ENCODE results near the gene PTK7. TPM values are rescaled to one million over a fixed set of nuclear protein-coding genes. Genes with fewer than 3 reads are reported as not detected.
"Not testable (repeated sequence)": the region's sequence is repeated elsewhere in the genome, so short reads cannot be mapped to it uniquely, and the experiment has no call there.

The PTK7 gene
- 1.8 TPM for total RNA-seq

- peaks cover 10% of the 10 kb centered on the region for H3K4me1 ChIP-seq (ENCODE audit: insufficient read depth, low read length)
- H3K27me3 ChIP-seq (ENCODE audit: insufficient read depth, low read length): peaks cover 16% of the 10 kb centered on the region
- H3K4me3 ChIP-seq (ENCODE audit: low read length): peak within 1 kb of the TSS; percentile 12
Measured at GRCh38 chr6:43075670-43076463, at the start of gene PTK7. Gene PTK7 (plus strand): TSS chr6:43076314. CDS start chr6:43076489, 175 bp downstream.

GRCh38 chr6:43026365-43026764 is 49.7 kb upstream of the PTK7 start:
- no peaks in the 10 kb centered on the region for H3K9me3 ChIP-seq (ENCODE audit: low read depth, low read length)
- no peak overlapping the region for H3K4me3 ChIP-seq (ENCODE audit: low read length)
- H3K27me3 ChIP-seq (ENCODE audit: insufficient read depth, low read length): no peaks in the 10 kb centered on the region
- H3K4me1 ChIP-seq (ENCODE audit: insufficient read depth, low read length): peaks cover 15% of the 10 kb centered on the region

More at GRCh38 chr6:43075670-43076463, at the start of gene PTK7:
- no peaks in the 10 kb centered on the region for H3K9me3 ChIP-seq (ENCODE audit: low read depth, low read length)

- no peaks in the 10 kb centered on the region for H3K27me3 ChIP-seq (ENCODE audit: insufficient read depth, low read length)
- no peak overlapping the region for H3K4me3 ChIP-seq (ENCODE audit: low read length)
- H3K4me1 ChIP-seq (ENCODE audit: insufficient read depth, low read length): no peaks in the 10 kb centered on the region
- no peaks in the 10 kb centered on the region for H3K9me3 ChIP-seq (ENCODE audit: low read depth, low read length)
Measured at GRCh38 chr6:43029120-43029519, 47.0 kb upstream of the PTK7 start.

- H3K9me3 ChIP-seq (ENCODE audit: low read depth, low read length): no peaks in the 10 kb centered on the region
- H3K4me3 ChIP-seq (ENCODE audit: low read length): no peak overlapping the region
- no peaks in the 10 kb centered on the region for H3K4me1 ChIP-seq (ENCODE audit: insufficient read depth, low read length)
- H3K27me3 ChIP-seq (ENCODE audit: insufficient read depth, low read length): no peaks in the 10 kb centered on the region
Measured at GRCh38 chr6:43032326-43032725, 43.8 kb upstream of the PTK7 start.

- H3K27me3 ChIP-seq (ENCODE audit: insufficient read depth, low read length): no peaks in the 10 kb centered on the region
- H3K4me1 ChIP-seq (ENCODE audit: insufficient read depth, low read length): no peaks in the 10 kb centered on the region
- no peak overlapping the region for H3K4me3 ChIP-seq (ENCODE audit: low read length)
- H3K9me3 ChIP-seq (ENCODE audit: low read depth, low read length): no peaks in the 10 kb centered on the region
Measured at GRCh38 chr6:43033496-43034189, 42.5 kb upstream of the PTK7 start.

GRCh38 chr6:43034190-43034525 is 42.0 kb upstream of the PTK7 start:
- H3K9me3 ChIP-seq (ENCODE audit: low read depth, low read length): no peaks in the 10 kb centered on the region
- no peaks in the 10 kb centered on the region for H3K4me1 ChIP-seq (ENCODE audit: insufficient read depth, low read length)
- H3K4me3 ChIP-seq (ENCODE audit: low read length): no peak overlapping the region
- no peaks in the 10 kb centered on the region for H3K27me3 ChIP-seq (ENCODE audit: insufficient read depth, low read length)

- Histone ChIP-seq H3K4me3 (ENCODE audit: low read length) (no peak overlapping the region), H3K27me3 (ENCODE audit: insufficient read depth, low read length) (no peaks in the 10 kb centered on the region), H3K4me1 (ENCODE audit: insufficient read depth, low read length) (no peaks in the 10 kb centered on the region), H3K9me3 (ENCODE audit: low read depth, low read length) (no peaks in the 10 kb centered on the region)
Measured at GRCh38 chr6:43035495-43036194, 40.5 kb upstream of the PTK7 start.

- Histone ChIP-seq H3K4me1 (ENCODE audit: insufficient read depth, low read length) (no peaks in the 10 kb centered on the region), H3K27me3 (ENCODE audit: insufficient read depth, low read length) (no peaks in the 10 kb centered on the region), H3K9me3 (ENCODE audit: low read depth, low read length) (no peaks in the 10 kb centered on the region), H3K4me3 (ENCODE audit: low read length) (no peak overlapping the region)
Measured at GRCh38 chr6:43036712-43037111, 39.4 kb upstream of the PTK7 start.

- H3K9me3 ChIP-seq (ENCODE audit: low read depth, low read length): no peaks in the 10 kb centered on the region
- no peak overlapping the region for H3K4me3 ChIP-seq (ENCODE audit: low read length)
- H3K4me1 ChIP-seq (ENCODE audit: insufficient read depth, low read length): no peaks in the 10 kb centered on the region
- H3K27me3 ChIP-seq (ENCODE audit: insufficient read depth, low read length): no peaks in the 10 kb centered on the region
Measured at GRCh38 chr6:43037197-43037596, 38.9 kb upstream of the PTK7 start.

GRCh38 chr6:43037706-43038105 is 38.4 kb upstream of the PTK7 start:
- Histone ChIP-seq H3K27me3 (ENCODE audit: insufficient read depth, low read length) (no peaks in the 10 kb centered on the region), H3K4me1 (ENCODE audit: insufficient read depth, low read length) (no peaks in the 10 kb centered on the region), H3K9me3 (ENCODE audit: low read depth, low read length) (no peaks in the 10 kb centered on the region), H3K4me3 (ENCODE audit: low read length) (no peak overlapping the region)

GRCh38 chr6:43038727-43039126 is 37.4 kb upstream of the PTK7 start:
- no peaks in the 10 kb centered on the region for H3K27me3 ChIP-seq (ENCODE audit: insufficient read depth, low read length)
- no peak overlapping the region for H3K4me3 ChIP-seq (ENCODE audit: low read length)
- no peaks in the 10 kb centered on the region for H3K9me3 ChIP-seq (ENCODE audit: low read depth, low read length)
- H3K4me1 ChIP-seq (ENCODE audit: insufficient read depth, low read length): no peaks in the 10 kb centered on the region

- Histone ChIP-seq H3K27me3 (ENCODE audit: insufficient read depth, low read length) (no peaks in the 10 kb centered on the region), H3K9me3 (ENCODE audit: low read depth, low read length) (no peaks in the 10 kb centered on the region), H3K4me1 (ENCODE audit: insufficient read depth, low read length) (no peaks in the 10 kb centered on the region), H3K4me3 (ENCODE audit: low read length) (no peak overlapping the region)
Measured at GRCh38 chr6:43040542-43041257, 35.4 kb upstream of the PTK7 start.

GRCh38 chr6:43041475-43041874 is 34.6 kb upstream of the PTK7 start:
- not testable (repeated sequence) for H3K4me1 ChIP-seq (ENCODE audit: insufficient read depth, low read length); H3K27me3 ChIP-seq (ENCODE audit: insufficient read depth, low read length); H3K4me3 ChIP-seq (ENCODE audit: low read length); H3K9me3 ChIP-seq (ENCODE audit: low read depth, low read length)

GRCh38 chr6:43043310-43043709 is 32.8 kb upstream of the PTK7 start:
- no peak overlapping the region for H3K4me3 ChIP-seq (ENCODE audit: low read length)
- H3K4me1 ChIP-seq (ENCODE audit: insufficient read depth, low read length): no peaks in the 10 kb centered on the region
- H3K9me3 ChIP-seq (ENCODE audit: low read depth, low read length): no peaks in the 10 kb centered on the region
- no peaks in the 10 kb centered on the region for H3K27me3 ChIP-seq (ENCODE audit: insufficient read depth, low read length)

- no peaks in the 10 kb centered on the region for H3K9me3 ChIP-seq (ENCODE audit: low read depth, low read length)
- H3K4me1 ChIP-seq (ENCODE audit: insufficient read depth, low read length): no peaks in the 10 kb centered on the region
- no peak overlapping the region for H3K4me3 ChIP-seq (ENCODE audit: low read length)
Measured at GRCh38 chr6:43045371-43045930, 30.7 kb upstream of the PTK7 start.

More at GRCh38 chr6:43045371-43045930, 30.7 kb upstream of the PTK7 start:
- H3K27me3 ChIP-seq (ENCODE audit: insufficient read depth, low read length): no peaks in the 10 kb centered on the region

Data from mononuclear cell (primary cell).